Smooth muscle cell of the coronary artery (primary cell): Measurements from ENCODE around the gene TMEM74B. TPM values are rescaled to one million over a fixed set of nuclear protein-coding genes. Genes with fewer than 3 reads are reported as not detected.

Source experiments
- total RNA-seq: library from RNA; depleted of rRNA; stranded (reverse); fragments of >200 nt; gene quantifications from 2 replicates; pipeline ENCODE4 v1.2.3, GENCODE V29; 2014; ENCODE audit warnings: low replicate concordance

The TMEM74B gene
- not detected in 2 replicates for total RNA-seq

DNA sequence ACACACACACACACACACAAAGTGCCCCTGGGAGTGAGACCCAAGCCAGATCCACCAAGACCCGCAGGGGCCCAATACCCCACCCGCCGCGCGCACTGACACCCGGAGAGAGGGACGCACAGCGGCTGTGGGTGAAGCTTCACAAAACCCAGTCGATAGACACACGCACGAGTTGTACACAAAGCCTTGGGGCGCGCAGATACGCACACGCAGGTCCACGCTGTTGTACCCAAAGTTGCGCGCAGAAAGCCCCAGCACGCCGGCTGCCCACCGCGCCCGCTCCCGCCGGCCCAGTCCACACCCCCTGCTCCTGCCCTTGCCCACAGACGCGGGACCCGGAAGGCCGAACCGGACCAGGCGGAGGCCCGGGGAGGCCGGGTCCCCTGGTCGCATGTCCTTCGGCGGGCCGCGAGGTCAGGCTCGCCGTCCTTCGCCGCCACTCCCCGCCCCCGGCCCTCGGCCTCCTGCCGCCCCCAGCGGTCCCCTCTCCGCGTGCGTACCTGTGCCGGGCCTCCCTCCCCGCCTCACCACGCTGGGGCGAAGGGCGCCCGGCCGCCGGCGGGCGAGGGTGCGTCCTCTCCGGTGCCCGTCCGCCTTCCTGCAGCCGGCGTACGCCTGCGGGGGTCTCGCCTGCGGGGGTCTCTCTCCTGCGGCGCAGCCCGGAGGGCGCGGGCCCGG lies at the start of gene TMEM74B:
TMEM74B (minus strand) TSS at position 344 of the 678 bp plus-strand sequence. CDS start 1,180 bp downstream, outside the sequence.

DNA sequence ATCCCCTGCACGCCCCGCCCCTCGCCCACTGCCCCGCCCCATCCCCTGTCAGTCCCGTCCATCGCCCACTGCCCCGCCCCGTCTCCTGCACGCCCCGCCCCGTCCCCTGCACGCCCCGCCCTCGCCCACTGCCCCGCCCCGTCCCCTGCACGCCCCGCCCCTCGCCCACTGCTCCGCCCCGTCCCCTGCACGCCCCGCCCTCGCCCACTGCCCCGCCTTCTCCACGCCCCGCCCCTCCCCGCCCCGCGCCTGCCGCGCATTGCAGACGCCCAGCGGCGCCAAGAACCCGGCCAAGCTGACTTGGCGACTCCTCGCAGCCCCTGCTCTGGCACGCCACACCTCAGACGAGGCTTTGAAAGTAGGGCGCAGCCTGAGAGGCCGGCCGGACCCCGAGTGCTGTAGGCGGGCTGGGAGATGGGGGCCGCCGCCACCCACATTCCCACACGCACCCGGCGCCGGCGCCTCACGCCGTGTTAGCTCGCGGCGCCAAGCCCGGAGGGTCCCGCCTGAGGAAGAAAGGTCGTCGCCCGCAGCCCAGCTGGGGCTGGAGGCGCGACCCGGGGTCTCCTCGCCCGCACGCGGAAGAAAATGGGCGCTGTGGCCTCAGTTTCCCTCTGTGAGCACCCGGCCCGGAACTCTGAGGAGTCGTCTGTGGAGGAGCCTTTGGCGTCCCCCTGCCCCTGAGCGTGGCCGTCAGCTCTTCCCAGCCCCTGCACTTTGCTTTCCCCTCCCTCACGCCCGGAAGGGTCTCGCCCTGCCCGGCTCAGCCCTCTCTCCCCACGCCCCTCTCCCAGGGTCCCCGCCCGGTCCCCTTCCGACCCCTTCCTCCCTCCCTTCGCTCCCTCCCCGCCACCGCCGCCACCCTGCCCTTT lies 41.2 kb upstream of the TMEM74B start, which contains the start of gene RAD21L1:
RAD21L1 (plus strand) TSS at position 262 of the 872 bp plus-strand sequence. CDS start 2,410 bp downstream, outside the sequence.

DNA sequence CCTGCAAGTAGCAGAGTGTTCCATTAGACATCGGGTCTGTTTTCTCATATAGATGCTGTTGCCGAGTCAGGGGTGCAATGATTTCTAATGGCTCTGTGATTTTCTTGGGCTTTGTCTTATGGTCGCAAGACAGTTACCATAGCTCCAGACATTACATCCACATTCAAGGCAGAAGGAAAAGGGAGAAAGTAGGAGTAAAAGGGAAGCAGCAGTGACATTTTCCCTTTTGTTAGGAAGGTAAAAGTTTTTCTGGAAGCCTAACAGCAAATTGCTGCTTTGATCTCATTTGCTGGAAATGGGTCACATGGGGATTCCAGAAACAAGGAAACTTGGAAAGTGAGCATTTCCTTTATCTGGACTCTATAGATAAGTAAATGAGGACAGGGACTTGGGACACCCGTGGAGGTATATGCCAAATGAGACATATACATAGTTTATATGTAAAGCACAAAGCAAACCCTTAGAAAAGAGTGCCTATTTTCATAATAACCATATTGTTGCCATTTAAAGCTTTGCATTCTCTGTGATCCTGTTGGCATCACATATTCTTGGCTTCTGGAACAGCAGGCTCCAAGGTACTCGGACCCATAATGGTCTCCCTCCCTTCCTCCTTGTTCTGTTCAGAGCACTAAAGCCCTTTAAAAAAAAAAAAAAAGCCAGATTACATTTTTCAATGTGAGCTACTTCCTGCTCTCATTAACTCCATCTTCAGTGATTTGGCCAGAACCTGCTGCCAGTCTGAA lies 18.2 kb upstream of the TMEM74B start, which contains the start of gene C20orf202:
C20orf202 (plus strand) TSS at position 693 of the 743 bp plus-strand sequence. CDS start 132 bp downstream, outside the sequence.

Other genes with a start within 250 kb of the TMEM74B start
- not detected in 2 replicates for gene RSPO4, start 182.7 kb downstream of the TMEM74B start, total RNA-seq
- 17.4 and 20.2 TPM in 2 replicates for gene PSMF1, start 66.4 kb downstream of the TMEM74B start, total RNA-seq
- gene C20orf202, start 18.5 kb upstream of the TMEM74B start, total RNA-seq, result not detected in 2 replicates
- gene RAD21L1, start 41.1 kb upstream of the TMEM74B start, total RNA-seq, result not detected in 2 replicates
- 6.8 and 7.1 TPM in 2 replicates for gene SNPH, start 81.3 kb upstream of the TMEM74B start, total RNA-seq
- gene SDCBP2, start 144.2 kb upstream of the TMEM74B start, total RNA-seq, result 0.35 and 1.8 TPM in 2 replicates
- 102 and 160 TPM in 2 replicates for gene FKBP1A, start 208.1 kb upstream of the TMEM74B start, total RNA-seq